Measurements from ENCODE around the gene SHC3.

The SHC3 gene

DNA sequence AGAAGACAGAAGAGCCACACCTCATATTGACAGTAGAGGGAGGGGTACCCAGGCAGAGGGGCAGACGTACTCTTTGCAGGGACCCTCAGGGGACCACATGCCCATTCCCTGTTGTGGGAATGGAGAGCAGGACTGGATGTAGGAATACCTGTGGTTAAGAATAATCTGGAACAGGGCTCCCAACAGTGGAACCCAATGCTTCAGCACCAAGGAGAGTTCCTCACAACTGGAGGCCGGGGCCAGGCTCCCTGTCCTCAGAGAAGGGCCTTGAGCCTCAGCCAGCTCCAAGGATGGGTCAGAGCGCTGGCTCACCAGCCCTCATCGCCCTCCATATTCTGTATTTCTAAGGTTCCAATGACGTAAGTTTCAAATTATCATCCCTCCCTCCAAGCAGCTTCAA lies 7.4 kb upstream of the SHC3 start:
- Histone ChIP-seq H3K4me1 (ENCODE audit: control insufficient read depth, insufficient read depth, low read length, unreplicated experiment) (peaks cover 2% of the 10 kb centered on the region), H3K27me3 (ENCODE audit: insufficient read depth, low read length) (no peaks in the 10 kb centered on the region), H3K4me3 (ENCODE audit: low read depth, low read length) (no peak overlapping the region), H3K79me2 (ENCODE audit: control insufficient read depth, insufficient read depth, low read length, unreplicated experiment) (no peaks in the 10 kb centered on the region), H3K36me3 (ENCODE audit: insufficient read depth, low read length) (no peaks in the 10 kb centered on the region), H3K27ac (ENCODE audit: low read depth, low read length) (no peak overlapping the region), H2AFZ (ENCODE audit: low read length, unreplicated experiment) (no peak overlapping the region)

- Histone ChIP-seq H3K4me1 (ENCODE audit: control insufficient read depth, insufficient read depth, low read length, unreplicated experiment) (peaks cover 22% of the 10 kb centered on the region), H3K27me3 (ENCODE audit: insufficient read depth, low read length) (no peaks in the 10 kb centered on the region), H3K36me3 (ENCODE audit: insufficient read depth, low read length) (no peaks in the 10 kb centered on the region), H2AFZ (ENCODE audit: low read length, unreplicated experiment) (no peak overlapping the region), H3K79me2 (ENCODE audit: control insufficient read depth, insufficient read depth, low read length, unreplicated experiment) (peaks cover 8% of the 10 kb centered on the region), H3K4me3 (ENCODE audit: low read depth, low read length) (no peak overlapping the region), H3K27ac (ENCODE audit: low read depth, low read length) (no peak overlapping the region)
Observed at GRCh38 chr9:89183146-89183545, 4.5 kb upstream of the SHC3 start.

GRCh38 chr9:89182369-89182768 lies 3.8 kb upstream of the SHC3 start:
- peaks cover 22% of the 10 kb centered on the region for H3K4me1 ChIP-seq (ENCODE audit: control insufficient read depth, insufficient read depth, low read length, unreplicated experiment)
- H2AFZ ChIP-seq (ENCODE audit: low read length, unreplicated experiment), result no peak overlapping the region

GRCh38 chr9:89179895-89180734 lies 1.5 kb upstream of the SHC3 start:
- Histone ChIP-seq H3K27ac (ENCODE audit: low read depth, low read length) (peak overlapping the region; percentile 85), H3K27me3 (ENCODE audit: insufficient read depth, low read length) (no peaks in the 10 kb centered on the region), H3K79me2 (ENCODE audit: control insufficient read depth, insufficient read depth, low read length, unreplicated experiment) (peaks cover 35% of the 10 kb centered on the region), H3K4me1 (ENCODE audit: control insufficient read depth, insufficient read depth, low read length, unreplicated experiment) (peaks cover 30% of the 10 kb centered on the region), H2AFZ (ENCODE audit: low read length, unreplicated experiment) (peak overlapping the region; percentile 90), H3K4me3 (ENCODE audit: low read depth, low read length) (peak overlapping the region; percentile 83), H3K36me3 (ENCODE audit: insufficient read depth, low read length) (no peaks in the 10 kb centered on the region)

More at GRCh38 chr9:89182369-89182768, 3.8 kb upstream of the SHC3 start:
- peaks cover 16% of the 10 kb centered on the region for H3K79me2 ChIP-seq (ENCODE audit: control insufficient read depth, insufficient read depth, low read length, unreplicated experiment)
- H3K27me3 ChIP-seq (ENCODE audit: insufficient read depth, low read length), result no peaks in the 10 kb centered on the region
- H3K27ac ChIP-seq (ENCODE audit: low read depth, low read length), result no peak overlapping the region
- H3K4me3 ChIP-seq (ENCODE audit: low read depth, low read length), result no peak overlapping the region
- no peaks in the 10 kb centered on the region for H3K36me3 ChIP-seq (ENCODE audit: insufficient read depth, low read length)

GRCh38 chr9:89179540-89179894 lies 899 bp upstream of the SHC3 start:
- H3K79me2 ChIP-seq (ENCODE audit: control insufficient read depth, insufficient read depth, low read length, unreplicated experiment), result peaks cover 41% of the 10 kb centered on the region
- peak overlapping the region; percentile 58 for H2AFZ ChIP-seq (ENCODE audit: low read length, unreplicated experiment)
- H3K36me3 ChIP-seq (ENCODE audit: insufficient read depth, low read length), result no peaks in the 10 kb centered on the region
- H3K27ac ChIP-seq (ENCODE audit: low read depth, low read length), result peak overlapping the region; percentile 85
- H3K4me3 ChIP-seq (ENCODE audit: low read depth, low read length), result peak overlapping the region; percentile 83
- no peaks in the 10 kb centered on the region for H3K27me3 ChIP-seq (ENCODE audit: insufficient read depth, low read length)
- peaks cover 30% of the 10 kb centered on the region for H3K4me1 ChIP-seq (ENCODE audit: control insufficient read depth, insufficient read depth, low read length, unreplicated experiment)

DNA sequence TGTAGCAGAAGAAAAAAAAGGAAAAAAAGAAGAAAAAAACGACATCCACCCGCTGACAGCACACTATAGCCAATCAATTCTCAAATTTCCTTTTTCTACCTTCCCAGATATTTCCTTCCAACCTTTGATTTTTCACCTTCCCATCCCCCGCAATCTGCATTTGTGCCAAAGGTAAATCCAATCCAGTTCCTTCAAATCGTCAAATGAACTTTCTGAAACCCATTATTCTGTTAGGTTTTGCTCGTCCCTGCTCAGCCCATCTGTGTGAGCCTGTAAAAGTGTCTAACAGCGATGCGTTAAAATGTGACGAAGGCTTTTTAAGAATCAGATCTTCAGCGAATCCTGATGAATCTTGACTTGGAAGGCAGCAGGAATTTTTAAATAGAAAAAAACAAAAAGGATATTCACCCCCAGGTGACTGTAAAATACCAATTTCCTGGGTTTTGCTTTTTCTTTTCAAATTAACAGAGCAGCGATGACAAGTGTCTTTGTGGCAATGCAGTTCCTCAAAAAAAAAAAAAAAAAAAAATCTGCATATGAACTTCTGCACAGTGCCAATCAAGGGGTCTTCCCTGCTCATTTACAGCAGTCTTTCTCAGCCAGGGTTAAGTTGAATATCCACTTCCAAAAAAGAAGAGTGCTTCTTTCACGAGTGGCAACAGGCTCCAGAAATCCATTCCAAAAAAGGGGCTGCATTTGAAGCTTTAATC lies 367 bp upstream of the SHC3 start:
- Histone ChIP-seq H3K27ac (ENCODE audit: low read depth, low read length) (peak overlapping the region; percentile 85), H3K4me3 (ENCODE audit: low read depth, low read length) (peak overlapping the region; percentile 83)

GRCh38 chr9:89177012-89177943 lies 1.3 kb downstream of the SHC3 start:
- Histone ChIP-seq H2AFZ (ENCODE audit: low read length, unreplicated experiment) (peak overlapping the region; percentile 72), H3K27ac (ENCODE audit: low read depth, low read length) (peak overlapping the region; percentile 9; the same call in 1 of the 2 replicates), H3K4me3 (ENCODE audit: low read depth, low read length) (peak overlapping the region; percentile 83), H3K4me1 (ENCODE audit: control insufficient read depth, insufficient read depth, low read length, unreplicated experiment) (peaks cover 30% of the 10 kb centered on the region), H3K36me3 (ENCODE audit: insufficient read depth, low read length) (no peaks in the 10 kb centered on the region), H3K27me3 (ENCODE audit: insufficient read depth, low read length) (no peaks in the 10 kb centered on the region), H3K79me2 (ENCODE audit: control insufficient read depth, insufficient read depth, low read length, unreplicated experiment) (peaks cover 52% of the 10 kb centered on the region)

More for the DNA sequence above, 367 bp upstream of the SHC3 start:
- peaks cover 30% of the 10 kb centered on the region for H3K4me1 ChIP-seq (ENCODE audit: control insufficient read depth, insufficient read depth, low read length, unreplicated experiment)
- H3K36me3 ChIP-seq (ENCODE audit: insufficient read depth, low read length), result no peaks in the 10 kb centered on the region
- no peaks in the 10 kb centered on the region for H3K27me3 ChIP-seq (ENCODE audit: insufficient read depth, low read length)
- peaks cover 46% of the 10 kb centered on the region for H3K79me2 ChIP-seq (ENCODE audit: control insufficient read depth, insufficient read depth, low read length, unreplicated experiment)
- H2AFZ ChIP-seq (ENCODE audit: low read length, unreplicated experiment), result peak overlapping the region; percentile 46

GRCh38 chr9:89175828-89176261 lies 2.8 kb downstream of the SHC3 start:
- H2AFZ ChIP-seq (ENCODE audit: low read length, unreplicated experiment), result no peak overlapping the region
- no peak overlapping the region for H3K27ac ChIP-seq (ENCODE audit: low read depth, low read length)
- H3K4me1 ChIP-seq (ENCODE audit: control insufficient read depth, insufficient read depth, low read length, unreplicated experiment), result peaks cover 26% of the 10 kb centered on the region
- no peaks in the 10 kb centered on the region for H3K36me3 ChIP-seq (ENCODE audit: insufficient read depth, low read length)
- no peaks in the 10 kb centered on the region for H3K27me3 ChIP-seq (ENCODE audit: insufficient read depth, low read length)
- H3K79me2 ChIP-seq (ENCODE audit: control insufficient read depth, insufficient read depth, low read length, unreplicated experiment), result peaks cover 57% of the 10 kb centered on the region
- H3K4me3 ChIP-seq (ENCODE audit: low read depth, low read length), result peak overlapping the region; percentile 83

GRCh38 chr9:89174291-89174690 lies 4.3 kb downstream of the SHC3 start:
- H2AFZ ChIP-seq (ENCODE audit: low read length, unreplicated experiment), result no peak overlapping the region
- H3K79me2 ChIP-seq (ENCODE audit: control insufficient read depth, insufficient read depth, low read length, unreplicated experiment), result peaks cover 57% of the 10 kb centered on the region
- no peak overlapping the region for H3K4me3 ChIP-seq (ENCODE audit: low read depth, low read length)
- no peak overlapping the region for H3K27ac ChIP-seq (ENCODE audit: low read depth, low read length)
- H3K4me1 ChIP-seq (ENCODE audit: control insufficient read depth, insufficient read depth, low read length, unreplicated experiment), result peaks cover 16% of the 10 kb centered on the region
- no peaks in the 10 kb centered on the region for H3K36me3 ChIP-seq (ENCODE audit: insufficient read depth, low read length)
- H3K27me3 ChIP-seq (ENCODE audit: insufficient read depth, low read length), result no peaks in the 10 kb centered on the region

DNA sequence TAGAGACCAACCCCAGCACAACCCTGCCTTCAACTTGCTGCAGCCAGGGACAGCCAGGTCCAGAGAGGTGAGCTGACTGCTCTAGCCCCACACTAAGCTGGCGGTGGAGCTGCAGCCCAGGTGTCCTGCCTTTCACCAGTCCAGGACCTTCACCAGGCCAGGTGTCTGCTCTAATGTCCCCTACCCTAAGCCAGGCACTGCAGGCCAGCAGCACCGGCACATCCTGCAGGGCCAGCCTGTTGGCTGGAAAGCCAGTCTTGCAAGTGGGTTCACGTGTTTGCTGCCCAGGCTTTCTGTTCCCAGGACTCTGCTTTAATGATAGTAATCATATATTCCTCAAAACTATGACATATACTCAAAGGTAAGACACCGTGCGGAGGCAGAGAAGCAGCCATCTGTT lies 5.5 kb downstream of the SHC3 start:
- Histone ChIP-seq H3K4me1 (ENCODE audit: control insufficient read depth, insufficient read depth, low read length, unreplicated experiment) (peaks cover 8% of the 10 kb centered on the region), H3K79me2 (ENCODE audit: control insufficient read depth, insufficient read depth, low read length, unreplicated experiment) (peaks cover 48% of the 10 kb centered on the region), H3K4me3 (ENCODE audit: low read depth, low read length) (no peak overlapping the region), H3K27ac (ENCODE audit: low read depth, low read length) (no peak overlapping the region), H3K27me3 (ENCODE audit: insufficient read depth, low read length) (no peaks in the 10 kb centered on the region), H3K36me3 (ENCODE audit: insufficient read depth, low read length) (no peaks in the 10 kb centered on the region), H2AFZ (ENCODE audit: low read length, unreplicated experiment) (no peak overlapping the region)
